BE2C (cell line): ENCODE data around the gene RAB10.
"Not testable (repeated sequence)": the region's sequence is repeated elsewhere in the genome, so short reads cannot be mapped to it uniquely, and the experiment has no call there.

Experiments used
- DNase-seq: peaks from one replicate; pipeline ENCODE4 v3.0.0-alpha.2; 2020
- H3K27me3 ChIP-seq: fragments of 250-450 bp; sonication (Bioruptor Pico); 2 replicates; pipeline ENCODE4 v1.5.1; 2020; ENCODE audit warnings: mild to moderate bottlenecking
- H3K36me3 ChIP-seq: fragments of 250-450 bp; sonication (Bioruptor Pico); 2 replicates; pipeline ENCODE4 v1.5.1; 2020; ENCODE audit warnings: mild to moderate bottlenecking
- H3K4me1 ChIP-seq: fragments of 250-450 bp; sonication (Bioruptor Pico); 2 replicates; pipeline ENCODE4 v1.5.1; 2020
- H3K4me3 ChIP-seq: 2 replicates; pipeline ENCODE4 v1.5.1; 2011; ENCODE audit warnings: low read depth, low read length
- H3K9me3 ChIP-seq: fragments of 250-450 bp; sonication (Bioruptor Pico); 2 replicates; pipeline ENCODE4 v1.5.1; 2020
- TF ChIP-seq, protein P1 (sequence below): IDR thresholded peaks from 2 replicates; pipeline ENCODE4 v1.5.1; 2012; ENCODE audit warnings: mild to moderate bottlenecking, low read depth, low read length

The RAB10 gene

DNA sequence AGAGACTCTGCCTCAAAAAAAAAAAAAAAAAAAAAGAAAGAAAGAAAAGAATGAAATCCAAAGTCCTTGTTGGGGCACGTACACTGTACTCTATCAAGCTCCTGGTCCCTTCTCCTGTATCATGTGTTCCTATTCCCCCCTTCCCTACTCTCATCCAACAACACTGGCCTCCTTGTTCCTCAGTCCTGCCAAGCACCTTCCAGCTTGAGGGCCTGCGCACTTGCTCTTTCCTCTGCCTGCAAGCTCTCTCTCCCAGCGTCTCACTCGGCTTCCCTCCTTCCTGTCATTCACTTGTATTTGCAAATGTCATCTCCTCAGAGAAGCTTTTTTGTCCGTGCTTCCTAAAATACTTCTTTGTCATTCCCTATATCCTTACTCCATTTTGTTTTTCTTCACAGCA, 40.8 kb upstream of the RAB10 start:
- Histone ChIP-seq H3K9me3 (no peaks in the 10 kb centered on the region), H3K4me3 (no peak overlapping the region), H3K36me3 (no peaks in the 10 kb centered on the region), H3K4me1 (peaks cover 5% of the 10 kb centered on the region; the same call in 1 of the 2 replicates), H3K27me3 (no peaks in the 10 kb centered on the region)
- no peak for DNase-seq
- TF ChIP-seq, protein P1, sequence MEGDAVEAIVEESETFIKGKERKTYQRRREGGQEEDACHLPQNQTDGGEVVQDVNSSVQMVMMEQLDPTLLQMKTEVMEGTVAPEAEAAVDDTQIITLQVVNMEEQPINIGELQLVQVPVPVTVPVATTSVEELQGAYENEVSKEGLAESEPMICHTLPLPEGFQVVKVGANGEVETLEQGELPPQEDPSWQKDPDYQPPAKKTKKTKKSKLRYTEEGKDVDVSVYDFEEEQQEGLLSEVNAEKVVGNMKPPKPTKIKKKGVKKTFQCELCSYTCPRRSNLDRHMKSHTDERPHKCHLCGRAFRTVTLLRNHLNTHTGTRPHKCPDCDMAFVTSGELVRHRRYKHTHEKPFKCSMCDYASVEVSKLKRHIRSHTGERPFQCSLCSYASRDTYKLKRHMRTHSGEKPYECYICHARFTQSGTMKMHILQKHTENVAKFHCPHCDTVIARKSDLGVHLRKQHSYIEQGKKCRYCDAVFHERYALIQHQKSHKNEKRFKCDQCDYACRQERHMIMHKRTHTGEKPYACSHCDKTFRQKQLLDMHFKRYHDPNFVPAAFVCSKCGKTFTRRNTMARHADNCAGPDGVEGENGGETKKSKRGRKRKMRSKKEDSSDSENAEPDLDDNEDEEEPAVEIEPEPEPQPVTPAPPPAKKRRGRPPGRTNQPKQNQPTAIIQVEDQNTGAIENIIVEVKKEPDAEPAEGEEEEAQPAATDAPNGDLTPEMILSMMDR: no peak

- no peak for DNase-seq
- TF ChIP-seq, protein P1: no peak
- Histone ChIP-seq H3K36me3 (no peaks in the 10 kb centered on the region), H3K4me1 (peaks cover 5% of the 10 kb centered on the region; the same call in 1 of the 2 replicates), H3K9me3 (no peaks in the 10 kb centered on the region), H3K4me3 (no peak overlapping the region), H3K27me3 (no peaks in the 10 kb centered on the region)
Measured at GRCh38 chr2:25994509-25994908, 39.4 kb upstream of the RAB10 start.

DNA sequence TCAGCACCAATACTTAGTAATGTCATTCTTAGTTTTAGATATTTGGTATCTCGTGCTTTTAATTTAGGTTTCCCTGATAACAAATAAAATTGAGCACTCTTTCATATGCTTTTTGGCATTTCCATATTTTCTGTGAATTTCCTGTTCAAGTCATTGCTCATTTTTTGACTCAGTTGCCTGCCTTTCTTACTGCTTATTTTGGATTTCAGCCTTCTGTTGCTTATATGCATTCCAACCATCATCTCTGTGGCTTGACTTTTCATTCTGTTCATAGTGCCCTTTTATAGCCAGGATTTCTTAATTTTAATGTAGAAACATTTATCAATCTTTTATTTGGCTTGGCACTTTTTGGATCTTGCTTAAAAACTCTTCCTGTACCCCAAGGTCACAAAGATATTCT, 37.0 kb upstream of the RAB10 start:
- TF ChIP-seq, protein P1: no peak
- Histone ChIP-seq H3K36me3 (no peaks in the 10 kb centered on the region), H3K9me3 (no peaks in the 10 kb centered on the region), H3K4me3 (no peak overlapping the region), H3K27me3 (no peaks in the 10 kb centered on the region), H3K4me1 (peaks cover 2% of the 10 kb centered on the region; the same call in 1 of the 2 replicates)
- DNase-seq: no peak

- not testable (repeated sequence) for H3K36me3 ChIP-seq, H3K4me1 ChIP-seq, H3K27me3 ChIP-seq, H3K9me3 ChIP-seq, H3K4me3 ChIP-seq, DNase-seq
Measured at GRCh38 chr2:25998816-25999383, 35.0 kb upstream of the RAB10 start.

- not testable (repeated sequence) for H3K36me3 ChIP-seq, H3K4me3 ChIP-seq, H3K9me3 ChIP-seq, DNase-seq, H3K27me3 ChIP-seq, H3K4me1 ChIP-seq
Measured at GRCh38 chr2:25999406-25999805, 34.5 kb upstream of the RAB10 start.

DNA sequence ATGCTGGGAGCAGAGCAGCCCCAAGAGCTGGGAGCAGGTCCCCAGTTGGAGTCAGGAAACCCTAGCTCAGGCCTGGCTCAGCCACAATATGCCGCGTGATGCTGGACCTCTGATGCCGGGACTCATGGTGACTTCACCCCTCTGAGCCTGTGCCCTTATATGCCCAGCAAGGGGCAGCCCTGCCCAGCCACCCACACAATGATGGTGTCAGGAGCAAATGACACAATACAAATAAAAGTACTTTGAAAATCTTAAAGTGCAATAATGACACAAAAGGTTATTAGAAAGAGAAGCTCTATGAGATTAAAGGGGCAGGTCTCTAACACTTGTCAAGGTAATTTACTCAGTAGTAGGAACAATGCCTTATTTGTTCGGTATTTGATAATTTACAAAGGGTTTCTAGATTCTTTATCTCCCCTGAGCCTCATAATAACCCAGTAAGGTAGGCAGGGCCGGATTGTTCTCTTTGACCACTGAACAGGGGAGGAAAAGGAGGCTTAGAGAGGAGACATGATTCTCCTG, 33.3 kb upstream of the RAB10 start:
- DNase-seq: no peak
- Histone ChIP-seq H3K9me3 (no peaks in the 10 kb centered on the region), H3K27me3 (no peaks in the 10 kb centered on the region), H3K36me3 (no peaks in the 10 kb centered on the region), H3K4me3 (no peak overlapping the region), H3K4me1 (no peaks in the 10 kb centered on the region)
- TF ChIP-seq, protein P1: no peak

GRCh38 chr2:26001743-26002351, 32.0 kb upstream of the RAB10 start:
- Histone ChIP-seq H3K27me3 (no peaks in the 10 kb centered on the region), H3K9me3 (no peaks in the 10 kb centered on the region), H3K4me3 (no peak overlapping the region), H3K4me1 (no peaks in the 10 kb centered on the region), H3K36me3 (no peaks in the 10 kb centered on the region)
- TF ChIP-seq, protein P1: no peak
- DNase-seq: no peak
